Activated T-helper 2 cell treated with anti-CD3 and anti-CD28 coated beads, Interferon-gamma antibody, Interleukin-2, Interleukin-4, amounts not matched to agents 10 μg/mL and 5 μg/mL and 100 μg/mL, durations not matched to agents 14 hours and 24 hours and 36 hours (primary cell): ENCODE measurements around the gene SWSAP1. TPM values are rescaled to one million over a fixed set of nuclear protein-coding genes. Genes with fewer than 3 reads are reported as not detected.

Source experiments
- DNase-seq: peaks from one replicate; pipeline ENCODE4 v3.0.0; 2021; ENCODE audit warnings: low spot score
- H3K27ac Mint-ChIP-seq: one replicate; pipeline ENCODE4 v1.8.0; 2021; ENCODE audit warnings: mixed read lengths
- H3K27me3 Mint-ChIP-seq: one replicate; pipeline ENCODE4 v1.8.0; 2021; ENCODE audit warnings: low read depth, mixed read lengths
- H3K36me3 Mint-ChIP-seq: one replicate; pipeline ENCODE4 v1.8.0; 2021; ENCODE audit warnings: low read depth, mixed read lengths
- H3K4me1 Mint-ChIP-seq: one replicate; pipeline ENCODE4 v1.8.0; 2021; ENCODE audit warnings: low read depth, mixed read lengths
- H3K4me3 Mint-ChIP-seq: one replicate; pipeline ENCODE4 v1.8.0; 2021; ENCODE audit warnings: low read depth, mild to moderate bottlenecking, moderate library complexity, mixed read lengths
- H3K9me3 Mint-ChIP-seq: one replicate; pipeline ENCODE4 v1.8.0; 2021; ENCODE audit warnings: mixed read lengths
- intact Hi-C: fragments of 100-400 bp; cut with micrococcal nuclease; formaldehyde crosslinking; loops from one replicate; pipeline ENCODE4 v1.15.1; 2023
- total RNA-seq: library from RNA; stranded (reverse); gene quantifications from 2 replicates; pipeline ENCODE4 v1.2.3, GENCODE V29; 2022

The SWSAP1 gene
- total RNA-seq, 1 donor from 2014 or later: 2.6 TPM

- peaks cover 19% of the 10 kb centered on the region for H3K4me1 Mint-ChIP-seq
- no peak for DNase-seq
- intact Hi-C loops: loop anchor here (5.0 kb wide), 2 partner anchors 41 to 59 kb away; partner anchors contain the start of genes ELAVL3 and EPOR
- H3K4me3 Mint-ChIP-seq: no peak overlapping the region
- H3K9me3 Mint-ChIP-seq: no peaks in the 10 kb centered on the region
- H3K36me3 Mint-ChIP-seq: no peaks in the 10 kb centered on the region
- peaks cover 35% of the 10 kb centered on the region for H3K27me3 Mint-ChIP-seq
- no peak overlapping the region for H3K27ac Mint-ChIP-seq
These were observed 49.3 kb downstream of the SWSAP1 start for GRCh38 chr19:11423791-11424181.

Other genes starting within 250 kb of the SWSAP1 start
- 38.3 and 38.8 TPM in 2 replicates for gene SPC24, start 218.9 kb upstream of the SWSAP1 start, total RNA-seq
- 5.9 and 6.5 TPM in 2 replicates for gene KANK2, start 177.1 kb upstream of the SWSAP1 start, total RNA-seq
- not detected in 2 replicates for gene ANGPTL8, start 135.0 kb upstream of the SWSAP1 start, total RNA-seq
- 3.9 and 5.3 TPM in 2 replicates for gene DOCK6, start 112.1 kb upstream of the SWSAP1 start, total RNA-seq
- not detected in 2 replicates for gene TSPAN16, start 78.5 kb upstream of the SWSAP1 start, total RNA-seq
- 9.3 and 11.6 TPM in 2 replicates for gene RAB3D, start 35.0 kb upstream of the SWSAP1 start, total RNA-seq
- 34.0 and 34.9 TPM in 2 replicates for gene TMEM205, start 28.4 kb upstream of the SWSAP1 start, total RNA-seq
- gene CCDC159, start 28.1 kb upstream of the SWSAP1 start, total RNA-seq: 14.6 and 16.3 TPM in 2 replicates
- gene PLPPR2, start 19.2 kb upstream of the SWSAP1 start, total RNA-seq: 2.6 and 3.4 TPM in 2 replicates
- gene EPOR, start 9.6 kb downstream of the SWSAP1 start, total RNA-seq: 10.3 TPM in 2 replicates
- not detected in 2 replicates for gene RGL3, start 44.6 kb downstream of the SWSAP1 start, total RNA-seq
- 0.37 TPM in 1 of 2 replicates, not detected in the other for gene ODAD3, start 60.5 kb downstream of the SWSAP1 start, total RNA-seq
- gene PRKCSH, start 61.0 kb downstream of the SWSAP1 start, total RNA-seq: 282 and 298 TPM in 2 replicates
- gene ELAVL3, start 106.4 kb downstream of the SWSAP1 start, total RNA-seq: 0.84 TPM in 1 of 2 replicates, not detected in the other
- gene ZNF653, start 131.2 kb downstream of the SWSAP1 start, total RNA-seq: 19.4 and 20.1 TPM in 2 replicates
- gene ECSIT, start 154.5 kb downstream of the SWSAP1 start, total RNA-seq: 42.7 and 43.5 TPM in 2 replicates
- not detected in 2 replicates for gene CNN1, start 164.2 kb downstream of the SWSAP1 start, total RNA-seq
- 64.1 and 68.3 TPM in 2 replicates for gene ELOF1, start 184.6 kb downstream of the SWSAP1 start, total RNA-seq
- gene ACP5, start 203.0 kb downstream of the SWSAP1 start, total RNA-seq: 25.4 and 27.0 TPM in 2 replicates
- 8.3 and 10.9 TPM in 2 replicates for gene ZNF627, start 222.8 kb downstream of the SWSAP1 start, total RNA-seq